Stimulated activated CD4-positive, alpha-beta T cell treated with anti-CD3 and anti-CD28 coated beads, Interleukin-1b, Interleukin-23, amount 100 ng/mL, for 4 hours (primary cell): Measurements from ENCODE around the gene GPX8.

Experiments
- DNase-seq, 2 donors: peaks; one replicate each; pipeline ENCODE4 v3.0.0-alpha.2; 2020; ENCODE audit warnings: low read depth in 2 of 2

Gene GPX8

DNA sequence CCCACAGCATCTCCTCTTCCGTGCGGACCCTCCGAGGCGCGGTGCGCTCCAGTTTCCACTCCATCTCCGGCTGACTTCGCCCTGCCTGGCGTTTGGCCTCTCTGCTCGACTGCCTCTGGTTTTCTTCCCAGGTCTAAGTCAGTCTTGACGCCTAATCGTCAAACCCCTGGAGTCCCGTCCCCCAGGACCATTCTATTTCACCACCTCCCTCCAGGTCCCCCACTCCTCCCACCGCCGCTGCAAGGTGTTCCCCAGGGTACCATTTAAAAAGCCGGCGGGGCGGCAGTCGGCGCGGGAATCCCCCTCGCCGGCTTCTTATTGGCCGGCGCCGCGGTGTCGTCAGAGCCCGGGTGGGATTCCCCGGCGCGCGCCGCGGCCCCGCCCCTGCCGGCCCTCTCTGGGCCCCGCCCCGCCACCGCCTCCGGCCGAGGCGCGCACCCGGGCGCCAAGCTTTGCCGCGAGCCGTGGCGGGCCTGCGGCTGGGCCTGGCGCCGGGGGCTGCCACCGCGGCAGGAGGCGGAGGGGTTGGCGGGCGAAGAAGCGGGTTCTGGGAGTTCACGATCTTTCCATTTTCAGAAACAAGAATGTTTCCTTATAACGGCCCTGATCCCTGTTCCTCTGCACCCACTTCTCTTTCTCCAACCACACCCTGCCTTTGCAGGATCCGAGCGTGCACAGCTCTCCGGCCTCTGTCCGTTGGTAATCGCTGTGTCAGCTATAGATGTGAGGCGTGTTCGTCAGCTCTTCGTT lies 13.1 kb downstream of the GPX8 start, which contains the start of gene CDC20B:
Gene CDC20B (minus strand): TSS at position 241 of the 750 bp plus-strand sequence. CDS start 177 bp downstream, at position 64.
- peak; percentile 65 to 79 for DNase-seq

DNA sequence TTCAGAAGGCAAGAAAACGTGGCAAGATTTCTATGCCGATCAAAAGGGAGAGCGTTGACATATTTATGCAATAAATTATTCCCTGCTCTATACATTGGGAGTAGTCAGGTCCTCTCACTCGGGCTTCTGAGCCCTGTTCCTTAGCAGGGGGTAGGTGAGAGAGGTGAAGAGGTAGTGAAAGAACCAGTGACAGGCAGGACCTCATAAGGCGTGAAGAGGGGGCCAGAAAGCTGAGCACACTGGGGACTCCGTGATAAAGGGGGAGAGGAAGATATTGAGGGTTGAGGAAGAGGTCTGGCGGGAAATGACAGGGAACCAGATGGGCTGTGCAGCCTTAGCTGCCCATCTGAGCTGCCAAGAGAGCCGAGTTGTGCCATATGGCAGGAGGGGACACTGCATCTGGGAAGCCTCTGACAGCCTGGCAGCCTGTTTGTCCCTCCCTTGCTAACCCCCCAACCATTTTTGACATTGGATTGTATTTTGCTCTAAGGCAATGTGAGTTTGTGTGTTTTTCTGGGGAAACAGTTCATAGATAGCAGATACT lies 13.8 kb downstream of the GPX8 start:
- DNase-seq: no peak

DNA sequence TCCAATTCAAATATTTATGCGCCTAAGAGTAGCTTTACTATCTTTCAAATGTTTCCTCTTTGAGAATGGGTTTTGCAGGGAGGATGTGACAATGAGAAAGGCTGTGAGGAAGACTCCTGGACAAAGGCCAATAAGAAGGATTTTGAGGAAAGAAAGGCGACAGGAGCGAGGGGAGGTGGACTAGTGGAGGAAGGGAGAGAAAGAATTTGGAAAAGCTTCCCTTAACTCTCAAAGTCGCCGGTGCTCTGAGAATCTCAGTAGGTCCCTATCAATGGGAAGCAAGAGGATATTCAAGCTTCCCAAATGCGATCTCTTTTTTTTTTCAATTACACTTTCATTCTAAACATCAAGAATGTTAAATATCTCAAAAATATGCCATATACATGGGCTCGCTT lies 15.8 kb downstream of the GPX8 start:
- DNase-seq: no peak

DNA sequence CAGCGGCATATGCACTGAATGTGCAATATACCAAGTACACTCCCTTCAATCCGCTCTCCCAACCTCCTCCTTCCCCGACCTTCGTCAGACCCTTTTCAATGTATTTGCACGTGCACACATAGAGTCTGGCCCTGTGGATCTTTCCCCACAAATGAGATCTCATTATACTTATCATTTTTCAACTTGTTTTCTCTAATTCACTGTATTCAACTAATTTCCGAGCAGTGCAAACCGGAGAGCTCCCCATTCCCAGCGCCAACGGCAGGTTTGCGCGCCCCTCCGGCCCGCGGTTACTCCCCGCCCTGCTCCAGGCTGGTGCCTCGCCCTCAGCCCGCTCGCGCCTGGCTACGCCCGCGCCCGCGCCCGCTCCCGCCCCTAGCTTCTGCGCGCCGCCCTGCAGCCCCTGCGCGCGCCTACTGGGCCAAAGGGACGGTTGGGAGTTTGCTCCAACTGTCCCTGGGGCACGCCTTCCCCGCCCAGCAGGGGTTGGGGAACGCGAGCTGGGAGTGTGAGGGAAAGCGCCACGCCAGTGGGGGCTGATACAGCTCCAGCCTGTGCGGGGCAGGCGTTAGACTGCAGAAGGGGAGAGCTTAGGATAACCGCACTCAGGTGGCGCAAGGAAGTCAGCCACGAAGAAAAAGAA lies 16.3 kb downstream of the GPX8 start:
- no peak for DNase-seq

DNA sequence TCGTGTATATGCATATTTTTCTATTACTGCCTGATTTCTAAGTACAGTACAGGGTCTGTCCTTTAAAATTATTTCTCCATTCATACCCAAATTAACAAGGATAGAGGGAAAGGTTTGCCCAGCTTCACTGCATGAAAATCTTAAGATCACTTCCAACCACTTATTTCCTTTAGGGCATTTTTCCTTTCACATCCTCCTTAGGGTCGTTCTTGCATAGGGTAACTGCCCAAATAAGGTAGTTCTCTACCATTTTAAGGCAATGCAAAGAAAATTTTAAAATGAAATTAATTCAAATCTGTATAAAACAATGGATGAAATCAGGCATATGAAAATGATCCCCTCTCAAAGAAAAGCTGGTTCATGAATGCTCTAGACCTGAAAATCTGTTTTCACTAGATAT lies 17.1 kb downstream of the GPX8 start:
- DNase-seq: no peak

DNA sequence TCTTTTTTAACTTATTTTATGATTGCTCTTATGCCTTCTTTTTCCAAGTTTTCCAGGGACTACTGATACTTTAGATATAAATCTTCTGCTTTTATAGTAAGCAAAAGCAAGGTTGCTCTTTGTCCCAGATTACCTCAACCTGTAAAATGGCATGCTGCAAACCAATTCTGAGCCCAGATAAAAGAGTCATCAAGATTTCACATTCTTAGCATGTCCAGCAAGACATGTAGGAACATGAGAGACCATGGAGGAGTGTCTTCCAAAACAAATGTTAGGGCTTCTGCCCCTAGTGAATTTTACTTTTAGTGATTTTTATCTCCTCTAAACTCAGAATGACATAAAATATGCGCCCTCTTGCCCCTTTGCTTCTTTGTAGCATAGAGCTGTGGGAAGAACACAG lies 20.0 kb downstream of the GPX8 start:
- no peak for DNase-seq

- no peak for DNase-seq
These were observed 27.4 kb downstream of the GPX8 start for GRCh38 chr5:55187370-55187769.

DNA sequence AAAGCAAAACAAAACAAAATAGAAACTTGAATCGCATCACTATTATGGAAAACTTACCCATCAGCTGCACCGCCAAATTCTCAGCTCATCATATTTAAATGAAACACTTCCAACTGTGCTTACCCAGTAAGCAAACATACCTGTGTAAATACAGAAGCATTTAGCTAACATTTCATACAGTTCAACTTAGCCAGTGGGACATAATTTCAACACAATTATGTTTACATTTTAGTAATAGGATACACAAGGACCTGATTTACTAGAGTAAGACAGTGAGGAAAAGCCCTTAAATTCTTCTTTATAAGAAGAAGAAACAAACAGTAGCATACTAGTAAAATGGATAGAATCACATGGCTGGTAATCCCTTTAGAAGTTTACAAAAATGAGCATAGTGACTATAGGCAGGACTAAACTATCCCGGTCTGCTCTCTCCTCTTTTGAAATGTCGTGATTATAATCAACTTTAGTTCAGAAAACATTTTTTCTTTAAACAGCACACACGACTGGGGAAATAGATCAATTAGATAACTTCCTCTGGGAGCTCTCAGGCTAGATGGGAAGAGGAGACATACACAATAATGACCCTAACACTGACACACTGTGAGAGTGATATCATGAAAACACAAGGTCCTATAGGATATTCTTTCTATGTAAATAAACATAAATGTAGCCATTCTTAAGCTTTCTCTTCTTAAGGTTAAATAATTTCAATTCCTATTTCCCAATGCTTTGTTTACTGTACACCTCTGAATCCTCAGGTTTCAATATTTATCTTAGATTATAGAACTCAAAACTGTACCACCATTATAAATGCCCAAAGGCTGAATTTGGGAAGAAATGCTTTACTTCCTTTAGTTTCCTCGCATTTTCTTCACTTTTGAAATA lies 28.9 kb downstream of the GPX8 start:
- no peak for DNase-seq

DNA sequence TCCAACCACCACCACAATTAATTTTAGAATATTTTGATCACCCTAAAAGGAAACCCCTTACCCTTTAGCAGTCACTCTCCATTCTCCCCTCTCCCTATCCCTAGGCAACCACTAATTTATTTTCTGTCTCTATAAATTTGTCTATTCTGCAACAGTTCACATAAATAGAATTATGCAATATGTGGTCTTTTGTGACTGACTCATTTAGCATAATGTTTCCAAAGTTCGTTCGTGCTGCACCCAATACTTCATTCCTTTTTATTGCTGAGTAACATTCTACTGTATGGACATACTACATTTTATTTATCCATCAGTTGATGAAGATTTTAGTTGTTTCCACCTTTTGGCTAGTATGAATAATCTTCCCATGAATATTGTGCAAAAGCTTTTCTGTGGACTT lies 31.2 kb downstream of the GPX8 start:
- DNase-seq: no peak

DNA sequence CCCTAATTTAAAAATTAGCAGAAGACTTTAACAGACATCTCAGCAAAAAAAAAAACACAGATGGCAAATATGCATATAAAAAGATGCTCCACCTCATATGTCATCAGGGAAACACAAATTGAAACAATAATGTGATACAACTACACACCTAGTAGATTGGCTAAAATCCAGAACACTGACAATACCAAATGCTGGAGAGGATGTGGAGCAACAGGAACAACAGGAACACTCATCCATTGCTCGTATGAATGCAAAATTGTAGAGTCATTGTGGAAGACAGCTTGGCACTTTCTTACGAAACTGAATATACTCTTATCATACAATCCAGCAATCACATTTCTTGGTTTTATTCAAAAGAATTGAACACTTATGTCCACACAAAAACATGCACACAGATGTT lies 45.0 kb downstream of the GPX8 start:
- DNase-seq: no peak

GRCh38 chr5:55211184-55211874 lies 51.4 kb downstream of the GPX8 start:
- no peak for DNase-seq
